AG04449 (cell line): ENCODE results near the gene TOLLIP.
A peak's percentile ranks its signal among the peaks of the same experiment; 100 is the strongest.
"Not testable (repeated sequence)": the region's sequence is repeated elsewhere in the genome, so short reads cannot be mapped to it uniquely, and the experiment has no call there.

Source experiments
- CTCF ChIA-PET: fragments of 350-600 bp; formaldehyde crosslinking; extraction: SDS; loops from one replicate; lab custom pipeline; 2021; ENCODE audit warnings: antibody characterized with exemption; lab: Yijun Ruan, JAX
- POLR2A ChIA-PET: fragments of 400-600, 350-600 bp; formaldehyde crosslinking; extraction: SDS; loops from one replicate; lab custom pipeline; 2020; ENCODE audit warnings: antibody characterized with exemption, inconsistent platforms; lab: Yijun Ruan, JAX
- DNase-seq: peaks from one replicate; pipeline ENCODE4 v3.0.0-alpha.2; 2010; ENCODE audit warnings: low read depth, low spot score
- H3K4me3 ChIP-seq: 2 replicates; pipeline ENCODE4 v1.5.1; 2011; ENCODE audit warnings: low read depth, mild to moderate bottlenecking, control low read depth, low read length
- TF ChIP-seq, protein P1 (sequence below): IDR thresholded peaks from one replicate; pipeline ENCODE4 v1.5.1; 2011; ENCODE audit warnings: mild to moderate bottlenecking, moderate library complexity, low read length, control low read depth, inconsistent platforms; ENCODE audit not compliant: insufficient read depth; ENCODE audit errors: missing control alignments

The TOLLIP gene

DNA sequence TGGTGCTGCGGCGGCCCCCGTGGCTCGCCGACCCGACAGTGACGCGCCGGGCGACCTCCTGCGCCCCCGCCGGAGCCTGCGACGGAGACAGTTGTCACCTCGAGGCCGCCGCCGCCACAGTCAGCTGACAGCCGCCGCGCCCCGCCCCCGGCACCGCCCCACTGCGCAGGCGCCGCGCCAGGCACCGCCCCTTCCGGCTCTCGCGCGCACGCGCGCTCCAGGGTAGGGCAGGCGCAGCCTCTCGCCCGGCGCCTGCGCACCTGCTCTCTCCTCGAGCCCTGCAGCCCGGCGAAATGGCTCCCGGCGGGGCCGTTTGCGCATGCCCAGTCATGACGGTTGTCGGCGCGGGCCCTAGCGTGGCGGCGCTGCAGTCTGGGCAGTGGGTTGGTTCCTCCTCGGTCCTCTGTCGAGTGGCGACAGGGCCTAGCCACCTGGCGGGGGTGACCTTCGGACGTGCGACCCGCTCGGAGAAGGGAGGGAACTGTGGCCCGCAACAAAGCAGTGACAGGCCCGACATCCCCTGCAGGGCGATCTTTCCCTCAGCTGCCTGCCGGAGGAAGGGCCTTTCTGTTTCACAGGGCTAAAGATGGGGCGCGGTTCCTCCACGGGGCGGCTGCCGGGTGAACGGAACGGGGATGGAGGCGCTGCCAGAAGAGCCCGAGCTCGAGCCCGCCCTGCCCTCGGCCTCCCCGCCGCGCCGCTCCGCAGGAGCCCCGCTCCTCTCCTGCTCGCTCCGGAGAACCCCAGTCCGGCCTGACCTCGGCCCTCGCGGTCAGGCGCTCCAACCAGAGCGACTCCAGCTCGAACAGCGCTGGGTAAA lies at the start of gene TOLLIP:
Gene TOLLIP (minus strand): TSS at position 135 of the 820 bp plus-strand sequence. CDS start 134 bp downstream, at position 1.
- DNase-seq = peak; percentile 31
- peak within 1 kb of the TSS; percentile 76 for H3K4me3 ChIP-seq
- CTCF ChIA-PET = interaction anchor here (0.7 to 1.7 kb wide), 3 partner anchors 47 to 267 kb away, joined by 3 to 4 read pairs (median 3); no protein-coding TSS in a partner anchor
- POLR2A ChIA-PET = interaction anchor here (0.6 to 1.4 kb wide), 5 partner anchors 26 to 466 kb away, joined by 3 read pairs; partner anchors contain the start of gene BRSK2
- TF ChIP-seq, protein P1, sequence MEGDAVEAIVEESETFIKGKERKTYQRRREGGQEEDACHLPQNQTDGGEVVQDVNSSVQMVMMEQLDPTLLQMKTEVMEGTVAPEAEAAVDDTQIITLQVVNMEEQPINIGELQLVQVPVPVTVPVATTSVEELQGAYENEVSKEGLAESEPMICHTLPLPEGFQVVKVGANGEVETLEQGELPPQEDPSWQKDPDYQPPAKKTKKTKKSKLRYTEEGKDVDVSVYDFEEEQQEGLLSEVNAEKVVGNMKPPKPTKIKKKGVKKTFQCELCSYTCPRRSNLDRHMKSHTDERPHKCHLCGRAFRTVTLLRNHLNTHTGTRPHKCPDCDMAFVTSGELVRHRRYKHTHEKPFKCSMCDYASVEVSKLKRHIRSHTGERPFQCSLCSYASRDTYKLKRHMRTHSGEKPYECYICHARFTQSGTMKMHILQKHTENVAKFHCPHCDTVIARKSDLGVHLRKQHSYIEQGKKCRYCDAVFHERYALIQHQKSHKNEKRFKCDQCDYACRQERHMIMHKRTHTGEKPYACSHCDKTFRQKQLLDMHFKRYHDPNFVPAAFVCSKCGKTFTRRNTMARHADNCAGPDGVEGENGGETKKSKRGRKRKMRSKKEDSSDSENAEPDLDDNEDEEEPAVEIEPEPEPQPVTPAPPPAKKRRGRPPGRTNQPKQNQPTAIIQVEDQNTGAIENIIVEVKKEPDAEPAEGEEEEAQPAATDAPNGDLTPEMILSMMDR = peak; percentile 32

DNA sequence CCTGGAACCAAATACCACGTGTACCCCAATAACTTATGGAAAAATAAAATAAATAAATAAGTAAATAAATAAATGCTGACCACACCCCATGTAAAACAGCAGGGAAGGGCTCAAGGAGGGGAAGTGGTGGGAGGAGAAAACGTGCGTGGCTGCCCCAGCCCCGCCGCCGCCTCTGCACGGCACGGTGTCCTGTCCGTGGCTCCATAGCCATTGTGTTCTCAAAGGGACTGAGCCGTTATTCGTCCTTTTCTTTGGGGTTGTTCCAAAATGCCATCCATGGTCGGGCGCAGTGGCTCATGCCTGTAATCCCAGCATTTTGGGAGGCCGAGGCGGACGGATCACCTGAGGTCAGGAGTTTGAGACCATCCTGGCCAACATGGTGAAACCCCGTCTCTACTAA lies 49.5 kb upstream of the TOLLIP start:
- CTCF ChIA-PET, POLR2A ChIA-PET, H3K4me3 ChIP-seq, DNase-seq: not testable (repeated sequence)

DNA sequence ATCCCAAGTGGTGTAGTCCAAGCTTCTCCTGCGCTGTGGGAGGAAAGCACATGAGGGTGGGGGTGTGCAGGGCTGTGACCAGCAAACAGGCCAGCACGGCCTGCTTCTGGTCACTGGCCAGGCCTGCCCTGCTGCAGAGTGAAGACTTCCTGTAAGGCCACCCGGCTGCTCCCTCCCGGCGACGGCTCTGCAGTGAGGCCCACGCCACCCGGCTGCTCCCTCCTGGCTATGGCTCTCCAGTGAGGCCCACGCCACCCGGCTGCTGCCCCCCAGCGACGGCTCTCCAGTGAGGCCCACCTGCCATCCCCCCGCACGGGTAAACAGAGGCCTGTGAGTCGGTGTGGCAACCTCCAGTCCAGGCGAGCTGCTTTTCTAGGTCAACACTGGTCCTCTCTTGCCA lies 48.9 kb upstream of the TOLLIP start:
- no peak overlapping the region for H3K4me3 ChIP-seq
- DNase-seq = no peak
- TF ChIP-seq, protein P1 = no peak
- CTCF ChIA-PET = no interaction called here
- POLR2A ChIA-PET = no interaction called here

DNA sequence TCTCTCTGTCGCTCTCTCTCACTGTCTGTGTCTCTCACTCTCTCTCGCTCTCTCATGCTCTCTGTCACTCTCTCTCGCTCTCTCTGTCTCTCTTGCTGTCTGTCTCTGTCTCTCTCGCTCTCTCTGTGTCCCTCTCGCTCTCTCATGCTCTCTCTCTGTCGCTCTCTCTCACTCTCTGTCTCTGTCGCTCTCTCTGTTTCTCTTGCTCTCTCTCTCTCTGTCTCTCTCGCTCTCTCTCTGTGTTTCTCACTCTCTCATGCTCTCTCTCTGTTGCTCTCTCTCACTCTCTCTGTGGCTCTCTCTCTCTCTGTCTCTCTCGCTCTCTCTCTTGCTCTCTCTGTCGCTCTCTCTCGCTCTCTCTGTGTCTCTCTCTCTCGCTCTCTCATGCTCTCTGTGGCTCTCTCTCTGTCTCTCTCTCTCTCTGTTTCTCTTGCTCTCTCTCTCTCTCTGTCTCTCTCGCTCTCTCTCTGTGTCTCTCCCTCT lies 47.1 kb upstream of the TOLLIP start:
- DNase-seq = no peak
- ChIA-PET CTCF (no interaction called here), POLR2A (no interaction called here)
- no peak overlapping the region for H3K4me3 ChIP-seq
- TF ChIP-seq, protein P1 = no peak

DNA sequence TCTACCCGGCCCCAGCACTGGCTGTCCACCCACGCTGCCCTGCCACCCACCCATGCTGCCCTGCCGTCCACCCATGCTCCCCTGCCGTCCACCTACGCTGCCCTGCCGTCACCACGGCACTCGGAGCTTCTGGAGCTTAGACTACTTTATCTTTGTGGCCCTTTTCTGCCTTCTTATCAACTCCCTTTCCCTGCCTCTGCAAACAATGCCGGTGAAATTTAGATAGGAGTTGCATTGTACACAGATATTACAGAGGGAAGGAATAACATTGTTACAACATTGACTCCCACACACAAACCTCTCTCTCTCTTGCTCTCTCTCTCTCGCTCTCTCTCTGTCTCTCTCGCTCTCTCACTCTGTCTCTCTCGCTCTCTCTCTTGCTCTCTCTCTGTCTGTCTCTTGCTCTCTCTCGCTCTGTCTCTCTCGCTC lies 46.6 kb upstream of the TOLLIP start:
- H3K4me3 ChIP-seq = no peak overlapping the region
- DNase-seq = no peak
- ChIA-PET CTCF (no interaction called here), POLR2A (no interaction called here)
- TF ChIP-seq, protein P1 = no peak

DNA sequence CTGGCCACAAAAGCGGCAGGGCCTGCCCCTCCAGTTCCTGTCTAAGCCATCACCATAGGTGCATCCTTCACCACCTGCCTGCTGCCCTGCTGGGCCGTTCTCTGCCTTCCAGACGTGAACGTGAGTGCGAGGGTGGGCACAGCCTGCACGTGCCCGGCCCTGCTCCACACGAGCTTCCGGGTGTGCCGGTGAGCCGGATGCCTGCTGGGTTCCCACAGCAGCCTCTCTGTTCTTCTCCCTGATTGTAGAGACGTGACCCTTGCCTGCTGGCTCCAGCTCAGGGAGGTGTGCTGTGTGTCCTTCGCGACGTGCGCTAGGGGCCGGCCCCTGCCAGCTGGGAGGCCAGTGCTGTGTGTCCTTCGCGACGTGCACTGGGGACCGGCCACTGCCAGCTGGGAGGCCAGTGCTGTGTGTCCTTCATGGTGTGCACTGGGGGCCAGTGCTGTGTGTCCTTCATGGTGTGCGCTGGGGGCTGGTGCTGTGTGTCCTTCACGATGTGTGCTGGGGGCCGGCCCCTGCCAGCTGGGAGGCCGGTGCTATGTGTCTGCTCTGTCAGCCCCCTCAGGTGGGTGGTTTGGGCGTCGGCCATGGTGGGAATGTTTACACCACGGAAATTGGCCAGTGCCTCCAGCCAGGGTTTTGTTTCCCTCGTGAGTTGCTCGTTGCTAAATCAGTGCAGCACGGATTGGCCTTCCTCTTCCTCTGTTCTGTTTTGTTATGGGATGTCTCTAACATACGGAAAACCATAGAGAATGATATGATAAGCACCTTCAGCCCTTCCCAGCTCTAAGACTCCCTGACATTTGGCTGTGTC lies 44.9 kb upstream of the TOLLIP start:
- ChIA-PET POLR2A (no interaction called here), CTCF (interaction anchor here (0.8 kb wide), 1 partner anchor 27 kb away, joined by 3 read pairs; no protein-coding TSS in a partner anchor)
- DNase-seq = no peak
- H3K4me3 ChIP-seq = no peak overlapping the region
- TF ChIP-seq, protein P1 = no peak
